Measurements from ENCODE around the gene ACBD4. TPM values are rescaled to one million over a fixed set of nuclear protein-coding genes. Genes with fewer than 3 reads are reported as not detected.
A peak's percentile ranks its signal among the peaks of the same experiment; 100 is the strongest.

The ACBD4 gene
- total and polyA plus RNA-seq, 2 of the 13 experiments (the other 11 are each of a cell fraction or from before 2014, with no cell fraction given) = 16.1 to 26.9 TPM

GRCh38 chr17:45149037-45149668 is 13.7 kb downstream of the ACBD4 start (continued):
- TF ChIP-seq TRAFD1 (CRISPR knock-in tag; IDR thresholded peaks at IDR 0.05; ENCODE audit: borderline replicate concordance) = peak; percentile 4; the same call in 1 of the 2 replicates
- TF ChIP-seq HOXA3 (CRISPR knock-in tag; IDR thresholded peaks at IDR 0.05) = peak; percentile 58
- peak; percentile 69; the same call in 1 of the 2 replicates for TF ChIP-seq ZIK1 (CRISPR knock-in tag; IDR thresholded peaks at IDR 0.05; ENCODE audit: borderline replicate concordance, low read depth)
- TF ChIP-seq ZNF296 (CRISPR knock-in tag; conservative IDR thresholded peaks at IDR 0.05) = no peak; the same call in 1 of the 2 replicates
- TF ChIP-seq ZNF446 (CRISPR knock-in tag; IDR thresholded peaks at IDR 0.05) = no peak; the same call in 1 of the 2 replicates
- no peak for TF ChIP-seq ZNF644 (CRISPR knock-in tag; IDR thresholded peaks at IDR 0.05; ENCODE audit: low read depth)
- no peak; the same call in 1 of the 2 replicates for TF ChIP-seq ZNF761 (CRISPR knock-in tag; conservative IDR thresholded peaks at IDR 0.05)
- TF ChIP-seq TFDP2 (CRISPR knock-in tag; IDR thresholded peaks at IDR 0.05) = peak; percentile 54; the same call in 1 of the 2 replicates
- TF ChIP-seq SPEN (CRISPR knock-in tag; IDR thresholded peaks at IDR 0.05; ENCODE audit: low read depth) = no peak
- peak; percentile 77; the same call in 1 of the 2 replicates for TF ChIP-seq TARDBP (CRISPR knock-in tag; IDR thresholded peaks at IDR 0.05)
- no peak for TF ChIP-seq ZNF572 (CRISPR knock-in tag; IDR thresholded peaks at IDR 0.05)
- TF ChIP-seq DZIP1 (CRISPR knock-in tag; IDR thresholded peaks at IDR 0.05) = no peak; the same call in 1 of the 2 replicates
- no peak; the same call in 1 of the 2 replicates for TF ChIP-seq ZNF772 (CRISPR knock-in tag; IDR thresholded peaks at IDR 0.05)
- TF ChIP-seq ZBTB42 (CRISPR knock-in tag; IDR thresholded peaks at IDR 0.05) = no peak
- no peak for TF ChIP-seq ZNF891 (CRISPR knock-in tag; IDR thresholded peaks at IDR 0.05)
- no peak for TF ChIP-seq THAP8 (CRISPR knock-in tag; IDR thresholded peaks at IDR 0.05; ENCODE audit: borderline replicate concordance)
- TF ChIP-seq AHDC1 (CRISPR knock-in tag; IDR thresholded peaks at IDR 0.05; ENCODE audit: borderline replicate concordance) = peak; percentile 49; the same call in 1 of the 2 replicates
